Fibroblast of the aortic adventitia (primary cell): ENCODE data around the gene ABCC8. TPM values are rescaled to one million over a fixed set of nuclear protein-coding genes. Genes with fewer than 3 reads are reported as not detected.

Experiments
- DNase-seq: peaks from one replicate; pipeline ENCODE4 v3.0.0-alpha.2; 2010; ENCODE audit warnings: low read depth
- H3K4me3 ChIP-seq: 2 replicates; pipeline ENCODE4 v1.5.1; 2011; ENCODE audit warnings: low read depth, mild to moderate bottlenecking, control low read depth, low read length, moderate library complexity
- CTCF ChIP-seq: IDR thresholded peaks from 2 replicates; pipeline ENCODE4 v1.5.1; 2011; ENCODE audit warnings: mild to moderate bottlenecking, low read length, control low read depth, inconsistent platforms; ENCODE audit not compliant: insufficient read depth
- total RNA-seq: library from RNA; depleted of rRNA; stranded (reverse); fragments of >200 nt; gene quantifications from 2 replicates; pipeline ENCODE4 v1.2.3, GENCODE V29; 2012; ENCODE audit warnings: low replicate concordance

The ABCC8 gene
- total RNA-seq, 1 donor = not detected

DNA sequence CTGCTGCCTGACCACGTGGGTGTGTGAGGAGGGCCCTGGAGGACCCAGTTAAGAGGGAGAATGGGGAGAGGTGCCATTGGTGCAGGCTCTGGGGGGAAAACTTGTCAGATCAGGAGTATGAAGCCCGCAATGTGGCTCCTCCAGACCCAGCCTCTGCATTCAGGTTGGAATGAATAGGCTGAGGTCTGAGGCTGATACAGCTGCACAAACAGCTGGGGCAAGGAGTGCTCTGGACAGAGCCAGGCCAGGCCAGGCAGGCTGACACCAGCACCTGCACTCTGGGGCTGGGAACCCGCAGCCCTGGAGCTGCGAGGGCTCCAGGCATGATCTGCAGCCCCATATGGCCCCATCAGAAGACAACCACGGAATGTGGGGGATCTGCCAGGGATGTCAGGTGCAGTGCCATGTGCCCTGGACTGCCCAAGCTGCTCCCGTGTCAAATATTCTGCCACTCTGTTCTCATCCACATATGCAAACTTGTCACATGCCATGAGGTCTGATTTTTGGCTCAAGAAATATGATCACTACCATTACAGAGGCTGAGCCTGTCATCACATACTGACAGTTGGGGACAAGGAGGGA is 61.0 kb downstream of the ABCC8 start:
- TF ChIP-seq CTCF = no peak
- no peak for DNase-seq
- no peak overlapping the region for H3K4me3 ChIP-seq

- no peak for DNase-seq
- no peak for TF ChIP-seq CTCF
- no peak overlapping the region for H3K4me3 ChIP-seq
Measured at GRCh38 chr11:17414992-17415391, 61.7 kb downstream of the ABCC8 start.

DNA sequence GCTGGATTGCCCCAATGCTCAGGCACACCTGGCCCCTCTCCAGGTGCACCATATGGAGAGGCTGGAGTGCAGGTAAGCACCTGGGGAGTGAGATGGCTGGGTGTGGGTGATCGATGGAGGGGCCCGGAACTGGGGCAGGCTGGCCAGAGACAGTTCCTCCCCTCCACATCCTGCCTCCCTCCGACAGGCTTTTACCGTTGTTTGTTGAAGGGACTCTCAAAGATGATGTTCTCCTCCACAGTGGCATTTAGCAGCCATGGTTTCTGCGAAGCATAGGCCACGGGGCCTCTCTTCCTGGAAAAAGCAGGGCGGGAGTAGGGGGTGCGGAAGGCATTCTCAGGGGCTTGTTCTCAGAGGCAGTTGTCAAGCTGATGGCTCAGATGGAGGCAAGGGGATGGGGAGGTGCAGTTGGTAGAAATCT is 62.3 kb downstream of the ABCC8 start:
- TF ChIP-seq CTCF = no peak
- no peak for DNase-seq
- H3K4me3 ChIP-seq = no peak overlapping the region

GRCh38 chr11:17413414-17414316 is 63.0 kb downstream of the ABCC8 start:
- DNase-seq = no peak
- TF ChIP-seq CTCF = no peak
- no peak overlapping the region for H3K4me3 ChIP-seq

GRCh38 chr11:17412488-17413180 is 64.0 kb downstream of the ABCC8 start:
- H3K4me3 ChIP-seq = no peak overlapping the region
- TF ChIP-seq CTCF = no peak
- no peak for DNase-seq

- DNase-seq = no peak
- no peak for TF ChIP-seq CTCF
- no peak overlapping the region for H3K4me3 ChIP-seq
Measured at GRCh38 chr11:17411418-17411817, 65.2 kb downstream of the ABCC8 start.
